ENCODE measurements around the gene TBX4.
"Not testable (repeated sequence)": the region's sequence is repeated elsewhere in the genome, so short reads cannot be mapped to it uniquely, and the experiment has no call there.

The TBX4 gene

DNA sequence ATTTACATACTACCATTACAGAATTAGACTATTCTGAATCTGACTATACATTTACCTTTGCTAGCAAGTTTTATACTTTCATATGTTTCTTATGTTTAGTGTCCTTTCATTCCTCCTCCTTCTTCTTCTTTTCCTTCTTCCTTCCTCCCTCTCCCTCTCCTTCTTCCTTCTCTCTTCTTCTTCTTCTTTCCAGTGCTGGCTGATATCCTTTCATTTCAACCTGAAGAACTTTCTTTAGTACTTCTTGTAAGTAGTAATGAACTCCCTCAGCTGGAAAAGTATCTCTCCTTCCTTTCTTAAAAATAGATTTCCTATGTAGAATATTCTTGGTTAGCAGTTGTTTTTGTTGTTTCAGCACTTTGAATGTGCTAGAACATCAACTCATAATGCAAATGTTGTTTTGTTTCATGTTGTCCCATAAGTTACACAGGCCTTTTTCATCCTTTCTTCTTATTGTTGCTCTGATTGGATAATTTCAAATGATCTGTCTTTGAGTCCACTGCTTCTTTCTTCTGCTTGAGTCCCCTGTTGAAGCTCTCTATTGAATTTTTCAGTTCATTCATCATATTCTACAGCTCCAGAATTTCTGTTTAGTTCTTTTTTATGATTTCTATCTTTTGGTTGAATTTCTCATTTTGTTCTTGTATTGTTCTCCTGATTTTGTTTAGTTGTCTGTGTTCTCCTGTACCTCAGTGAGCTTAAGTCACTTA lies 15.1 kb upstream of the TBX4 start:
- H3K9me3 ChIP-seq (ENCODE audit: control insufficient read depth in 2 of 2, low read length in 2 of 2): peaks cover 6 to 10% of the 10 kb centered on the region in 2 donors
- no peak overlapping the region for H3K27ac ChIP-seq (ENCODE audit: low read length)
- no peaks in the 10 kb centered on the region for H3K4me1 ChIP-seq (ENCODE audit: control insufficient read depth, insufficient read depth, low read length)
- H3K36me3 ChIP-seq (ENCODE audit: control insufficient read depth in 2 of 2, insufficient read depth in 2 of 2, low read length in 2 of 2): no peaks in the 10 kb centered on the region
- H3K27me3 ChIP-seq (ENCODE audit: control insufficient read depth in 1 of 2, insufficient read depth in 2 of 2, low read length in 2 of 2): peaks cover 3 to 7% of the 10 kb centered on the region in 2 donors
- no peak overlapping the region for H3K4me3 ChIP-seq (ENCODE audit: low read length in 2 of 2)
- H3K9ac ChIP-seq (ENCODE audit: low read length in 2 of 2): no peak overlapping the region

DNA sequence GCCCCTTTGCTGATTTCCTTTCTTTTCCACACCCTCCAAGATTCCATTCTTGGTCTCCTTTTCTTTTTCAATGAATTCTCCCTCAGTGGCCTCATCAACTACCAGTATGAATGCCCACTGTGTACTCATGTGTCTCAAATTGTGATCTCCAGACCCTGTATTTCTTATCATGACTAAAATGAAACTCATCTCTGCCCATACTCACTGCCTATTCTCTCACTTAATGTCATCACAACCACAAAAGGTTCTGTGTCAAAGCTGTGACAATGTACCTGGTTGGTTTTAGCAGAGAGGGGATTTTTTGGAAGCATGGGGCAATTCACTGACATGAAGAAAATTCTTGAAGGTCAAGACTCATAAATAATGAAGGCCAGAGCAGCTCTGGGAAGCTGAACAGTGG lies 11.5 kb upstream of the TBX4 start:
- no peaks in the 10 kb centered on the region for H3K36me3 ChIP-seq (ENCODE audit: control insufficient read depth in 2 of 2, insufficient read depth in 2 of 2, low read length in 2 of 2)
- no peak overlapping the region for H3K4me3 ChIP-seq (ENCODE audit: low read length in 2 of 2)
- H3K27me3 ChIP-seq (ENCODE audit: control insufficient read depth in 1 of 2, insufficient read depth in 2 of 2, low read length in 2 of 2): peaks cover 9 to 14% of the 10 kb centered on the region in 2 donors
- H3K27ac ChIP-seq (ENCODE audit: low read length): no peak overlapping the region
- peaks cover 6 to 10% of the 10 kb centered on the region in 2 donors for H3K9me3 ChIP-seq (ENCODE audit: control insufficient read depth in 2 of 2, low read length in 2 of 2)
- H3K9ac ChIP-seq (ENCODE audit: low read length in 2 of 2): no peak overlapping the region
- H3K4me1 ChIP-seq (ENCODE audit: control insufficient read depth, insufficient read depth, low read length): no peaks in the 10 kb centered on the region

DNA sequence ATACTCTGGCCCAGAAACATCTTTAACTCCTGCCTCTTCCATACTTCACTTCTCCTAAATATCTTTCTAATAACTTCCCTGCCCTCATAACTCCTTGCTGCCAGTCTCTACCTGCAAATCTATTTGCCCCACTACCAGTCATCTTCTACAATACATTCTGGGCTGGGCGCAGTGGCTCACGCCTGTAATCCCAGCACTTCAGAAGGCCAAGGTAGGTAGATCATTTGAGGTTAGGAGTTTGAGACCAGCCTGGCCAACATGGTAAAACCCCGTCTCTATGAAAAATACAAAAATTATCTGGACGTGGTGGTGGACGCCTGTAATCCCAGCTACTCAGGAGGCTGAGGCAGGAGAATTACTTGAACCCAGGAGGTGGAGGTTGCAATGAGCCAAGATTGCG lies 10.7 kb upstream of the TBX4 start:
- H3K27me3 ChIP-seq (ENCODE audit: control insufficient read depth in 1 of 2, insufficient read depth in 2 of 2, low read length in 2 of 2): peaks cover 9 to 14% of the 10 kb centered on the region in 2 donors
- not testable (repeated sequence) for H3K4me1 ChIP-seq (ENCODE audit: control insufficient read depth, insufficient read depth, low read length); H3K36me3 ChIP-seq (ENCODE audit: control insufficient read depth in 2 of 2, insufficient read depth in 2 of 2, low read length in 2 of 2); H3K27ac ChIP-seq (ENCODE audit: low read length); H3K9ac ChIP-seq (ENCODE audit: low read length in 2 of 2); H3K4me3 ChIP-seq (ENCODE audit: low read length in 2 of 2); H3K9me3 ChIP-seq (ENCODE audit: control insufficient read depth in 2 of 2, low read length in 2 of 2)

- Histone ChIP-seq H3K9ac (ENCODE audit: low read length in 2 of 2) (no peak overlapping the region), H3K4me1 (ENCODE audit: control insufficient read depth, insufficient read depth, low read length) (no peaks in the 10 kb centered on the region), H3K9me3 (ENCODE audit: control insufficient read depth in 2 of 2, low read length in 2 of 2) (peaks cover 5 to 6% of the 10 kb centered on the region in 2 donors), H3K27me3 (ENCODE audit: control insufficient read depth in 1 of 2, insufficient read depth in 2 of 2, low read length in 2 of 2) (peaks cover 14 to 18% of the 10 kb centered on the region in 2 donors), H3K4me3 (ENCODE audit: low read length in 2 of 2) (no peak overlapping the region), H3K27ac (ENCODE audit: low read length) (no peak overlapping the region), H3K36me3 (ENCODE audit: control insufficient read depth in 2 of 2, insufficient read depth in 2 of 2, low read length in 2 of 2) (no peaks in the 10 kb centered on the region)
Measured at GRCh38 chr17:61442136-61442775, 10.0 kb upstream of the TBX4 start.

DNA sequence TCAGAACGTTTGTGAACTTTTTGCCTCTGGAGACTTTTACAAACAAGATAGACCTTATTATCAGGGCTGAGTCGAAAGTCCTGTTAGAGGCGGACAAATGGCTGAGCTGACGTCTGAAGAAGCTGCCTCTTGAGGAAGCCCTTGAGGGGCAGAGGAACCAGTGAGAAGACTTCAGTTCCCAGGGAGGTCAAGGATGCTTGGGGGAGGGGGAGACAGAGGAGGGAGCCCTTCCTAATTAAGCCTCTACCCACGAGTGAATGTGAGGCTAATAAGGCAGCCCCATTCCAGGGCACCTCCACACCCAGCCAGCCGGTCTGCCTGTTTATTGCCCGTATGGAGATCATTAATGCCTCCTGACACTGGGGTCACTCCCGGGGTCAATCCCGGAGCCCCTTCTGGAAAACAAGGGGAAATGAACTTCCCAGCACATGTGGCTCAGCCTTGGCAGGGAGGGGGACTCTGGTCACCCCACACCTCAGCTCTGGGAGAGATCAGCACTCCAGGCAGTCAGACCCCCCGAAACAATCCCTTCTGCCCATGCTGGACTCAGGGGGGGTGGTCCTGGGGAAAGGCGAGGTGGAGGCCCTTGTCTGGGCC lies 9.2 kb upstream of the TBX4 start:
- Histone ChIP-seq H3K27ac (ENCODE audit: low read length) (no peak overlapping the region), H3K27me3 (ENCODE audit: control insufficient read depth in 1 of 2, insufficient read depth in 2 of 2, low read length in 2 of 2) (peaks cover 15 to 20% of the 10 kb centered on the region in 2 donors), H3K9ac (ENCODE audit: low read length in 2 of 2) (no peak overlapping the region), H3K4me1 (ENCODE audit: control insufficient read depth, insufficient read depth, low read length) (no peaks in the 10 kb centered on the region), H3K36me3 (ENCODE audit: control insufficient read depth in 2 of 2, insufficient read depth in 2 of 2, low read length in 2 of 2) (no peaks in the 10 kb centered on the region), H3K9me3 (ENCODE audit: control insufficient read depth in 2 of 2, low read length in 2 of 2) (peaks cover 2 to 3% of the 10 kb centered on the region in 2 donors), H3K4me3 (ENCODE audit: low read length in 2 of 2) (no peak overlapping the region)

DNA sequence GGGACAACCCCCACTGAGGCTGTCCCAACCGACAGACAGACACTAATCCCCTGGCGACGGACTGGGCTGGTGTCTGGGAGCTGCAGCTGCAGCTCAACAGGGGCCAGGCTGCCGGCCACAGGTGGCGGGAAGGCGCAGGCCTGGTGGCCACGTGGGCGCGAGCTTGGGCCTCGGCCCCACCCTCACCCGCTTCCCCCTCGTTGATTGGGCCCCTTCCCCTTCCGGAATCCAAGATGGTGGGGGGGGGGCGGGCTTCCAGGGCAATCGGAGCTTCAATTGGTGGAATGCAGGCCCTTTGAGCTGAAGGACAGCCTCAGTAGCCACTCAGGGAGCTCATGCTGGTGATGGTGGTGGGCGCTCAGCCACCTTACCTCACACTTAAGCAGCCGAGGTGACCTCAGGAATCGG lies 8.7 kb upstream of the TBX4 start:
- Histone ChIP-seq H3K27me3 (ENCODE audit: control insufficient read depth in 1 of 2, insufficient read depth in 2 of 2, low read length in 2 of 2) (peaks cover 19 to 20% of the 10 kb centered on the region in 2 donors), H3K9ac (ENCODE audit: low read length in 2 of 2) (no peak overlapping the region), H3K9me3 (ENCODE audit: control insufficient read depth in 2 of 2, low read length in 2 of 2) (no peaks in the 10 kb centered on the region), H3K27ac (ENCODE audit: low read length) (no peak overlapping the region), H3K4me3 (ENCODE audit: low read length in 2 of 2) (no peak overlapping the region), H3K4me1 (ENCODE audit: control insufficient read depth, insufficient read depth, low read length) (no peaks in the 10 kb centered on the region), H3K36me3 (ENCODE audit: control insufficient read depth in 2 of 2, insufficient read depth in 2 of 2, low read length in 2 of 2) (no peaks in the 10 kb centered on the region)

- H3K36me3 ChIP-seq (ENCODE audit: control insufficient read depth in 2 of 2, insufficient read depth in 2 of 2, low read length in 2 of 2): no peaks in the 10 kb centered on the region
- no peak overlapping the region for H3K4me3 ChIP-seq (ENCODE audit: low read length in 2 of 2)
- peaks cover 19 to 20% of the 10 kb centered on the region in 2 donors for H3K27me3 ChIP-seq (ENCODE audit: control insufficient read depth in 1 of 2, insufficient read depth in 2 of 2, low read length in 2 of 2)
- no peak overlapping the region for H3K27ac ChIP-seq (ENCODE audit: low read length)
- no peaks in the 10 kb centered on the region for H3K9me3 ChIP-seq (ENCODE audit: control insufficient read depth in 2 of 2, low read length in 2 of 2)
- no peaks in the 10 kb centered on the region for H3K4me1 ChIP-seq (ENCODE audit: control insufficient read depth, insufficient read depth, low read length)
- no peak overlapping the region for H3K9ac ChIP-seq (ENCODE audit: low read length in 2 of 2)
Measured at GRCh38 chr17:61444075-61444474, 8.1 kb upstream of the TBX4 start.

- Histone ChIP-seq H3K4me1 (ENCODE audit: control insufficient read depth, insufficient read depth, low read length) (no peaks in the 10 kb centered on the region), H3K36me3 (ENCODE audit: control insufficient read depth in 2 of 2, insufficient read depth in 2 of 2, low read length in 2 of 2) (no peaks in the 10 kb centered on the region), H3K27ac (ENCODE audit: low read length) (no peak overlapping the region), H3K27me3 (ENCODE audit: control insufficient read depth in 1 of 2, insufficient read depth in 2 of 2, low read length in 2 of 2) (peaks cover 20 to 23% of the 10 kb centered on the region in 2 donors), H3K9ac (ENCODE audit: low read length in 2 of 2) (no peak overlapping the region), H3K4me3 (ENCODE audit: low read length in 2 of 2) (no peak overlapping the region), H3K9me3 (ENCODE audit: control insufficient read depth in 2 of 2, low read length in 2 of 2) (no peaks in the 10 kb centered on the region)
Measured at GRCh38 chr17:61444831-61445230, 7.4 kb upstream of the TBX4 start.

GRCh38 chr17:61447358-61447757 lies 4.9 kb upstream of the TBX4 start:
- no peaks in the 10 kb centered on the region for H3K9me3 ChIP-seq (ENCODE audit: control insufficient read depth in 2 of 2, low read length in 2 of 2)
- H3K27me3 ChIP-seq (ENCODE audit: control insufficient read depth in 1 of 2, insufficient read depth in 2 of 2, low read length in 2 of 2): peaks cover 40 to 42% of the 10 kb centered on the region in 2 donors
- no peak overlapping the region for H3K27ac ChIP-seq (ENCODE audit: low read length)
- H3K9ac ChIP-seq (ENCODE audit: low read length in 2 of 2): no peak overlapping the region
- peaks cover 12% of the 10 kb centered on the region for H3K4me1 ChIP-seq (ENCODE audit: control insufficient read depth, insufficient read depth, low read length)
- H3K4me3 ChIP-seq (ENCODE audit: low read length in 2 of 2): no peak overlapping the region
- no peaks in the 10 kb centered on the region for H3K36me3 ChIP-seq (ENCODE audit: control insufficient read depth in 2 of 2, insufficient read depth in 2 of 2, low read length in 2 of 2)

GRCh38 chr17:61448042-61448441 lies 4.2 kb upstream of the TBX4 start:
- H3K36me3 ChIP-seq (ENCODE audit: control insufficient read depth in 2 of 2, insufficient read depth in 2 of 2, low read length in 2 of 2): no peaks in the 10 kb centered on the region
- H3K4me3 ChIP-seq (ENCODE audit: low read length in 2 of 2): no peak overlapping the region
- H3K27me3 ChIP-seq (ENCODE audit: control insufficient read depth in 1 of 2, insufficient read depth in 2 of 2, low read length in 2 of 2): peaks cover 44 to 46% of the 10 kb centered on the region in 2 donors
- H3K9me3 ChIP-seq (ENCODE audit: control insufficient read depth in 2 of 2, low read length in 2 of 2): no peaks in the 10 kb centered on the region
- H3K9ac ChIP-seq (ENCODE audit: low read length in 2 of 2): no peak overlapping the region
- peaks cover 13% of the 10 kb centered on the region for H3K4me1 ChIP-seq (ENCODE audit: control insufficient read depth, insufficient read depth, low read length)
- H3K27ac ChIP-seq (ENCODE audit: low read length): no peak overlapping the region

DNA sequence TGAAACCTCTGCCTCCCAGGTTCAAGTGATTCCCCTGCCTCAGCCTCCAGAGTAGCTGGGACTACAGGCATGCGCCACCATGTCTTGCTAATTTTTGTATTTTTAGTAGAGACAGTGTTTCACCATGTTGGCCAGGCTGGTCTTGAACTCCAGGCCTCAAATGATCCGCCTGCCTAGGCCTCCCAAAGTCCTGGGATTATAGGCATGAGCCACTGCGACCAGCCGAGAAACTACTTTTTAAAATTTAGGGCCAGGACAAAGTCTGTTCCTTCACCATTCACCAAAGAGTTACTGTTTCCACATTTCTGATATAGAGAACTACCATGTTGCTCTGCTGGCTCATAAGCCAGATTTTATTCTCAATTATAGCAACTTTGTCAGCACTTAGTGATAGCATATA lies 3.1 kb upstream of the TBX4 start:
- not testable (repeated sequence) for H3K9ac ChIP-seq (ENCODE audit: low read length in 2 of 2); H3K9me3 ChIP-seq (ENCODE audit: control insufficient read depth in 2 of 2, low read length in 2 of 2); H3K4me3 ChIP-seq (ENCODE audit: low read length in 2 of 2); H3K27ac ChIP-seq (ENCODE audit: low read length); H3K36me3 ChIP-seq (ENCODE audit: control insufficient read depth in 2 of 2, insufficient read depth in 2 of 2, low read length in 2 of 2)
- Histone ChIP-seq H3K4me1 (ENCODE audit: control insufficient read depth, insufficient read depth, low read length) (peaks cover 13% of the 10 kb centered on the region), H3K27me3 (ENCODE audit: control insufficient read depth in 1 of 2, insufficient read depth in 2 of 2, low read length in 2 of 2) (peaks cover 50 to 52% of the 10 kb centered on the region in 2 donors)
